Adrenal gland (tissue), 5 donors: ENCODE measurements around the gene CDH4.

Experiments used
- CTCF ChIP-seq, 6 experiments: fragments of 450-650 bp in 4 of 6; fragments of 200-600 bp in 2 of 6; sonication (generic) in 1 of 6; IDR thresholded peaks; 1 replicate in 5 of 6; 2 replicates in 1 of 6; pipeline versions ENCODE4 v1.5.1 to v1.8.0; 2016 to 2021; ENCODE audit warnings: antibody characterized with exemption in 6 of 6, mild to moderate bottlenecking in 2 of 6, moderate library complexity in 1 of 6
- POLR2A ChIP-seq, 2 donors: fragments of 450-650 bp; IDR thresholded peaks; one replicate each; pipeline ENCODE4 v1.6.1; 2017; ENCODE audit warnings: antibody characterized with exemption in 2 of 2, mild to moderate bottlenecking in 2 of 2, moderate library complexity in 1 of 2
- donor health status: DM: no; HTN: no; CAD: no.

DNA sequence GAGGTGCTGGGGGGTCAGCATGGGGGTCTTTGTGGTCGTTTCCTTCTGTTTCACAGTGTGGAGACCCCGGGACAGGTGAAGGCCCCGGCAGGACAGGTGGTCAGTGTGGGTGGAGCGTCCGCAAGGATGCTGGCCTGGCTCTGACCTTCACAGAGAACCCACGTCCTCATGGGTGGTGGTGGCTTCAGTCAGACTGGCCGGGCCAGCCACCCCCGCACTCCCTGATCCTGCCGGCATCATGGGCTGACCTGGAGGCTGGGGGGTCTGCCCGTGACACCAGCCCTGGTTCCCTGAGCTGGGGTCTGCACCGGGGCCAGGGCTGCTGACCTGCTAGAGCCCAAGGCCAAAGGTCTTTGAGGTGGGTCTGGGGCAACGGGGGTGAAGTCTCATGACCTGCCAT, 41.9 kb downstream of the CDH4 start:
- TF ChIP-seq CTCF (IDR thresholded peaks at IDR 0.05) (no peak), POLR2A (IDR thresholded peaks at IDR 0.05) (no peak)
